ENCODE results near the gene C17orf107. TPM values are rescaled to one million over a fixed set of nuclear protein-coding genes. Genes with fewer than 3 reads are reported as not detected.

The C17orf107 gene
- total RNA-seq, 1 experiment from 2014 or later = 1.7 TPM

- TF ChIP-seq ZBTB33 (IDR thresholded peaks at IDR 0.05; ENCODE audit: extremely low read depth, insufficient replicate concordance, low read length) (no peak), SRF (IDR thresholded peaks at IDR 0.05; ENCODE audit: low read depth) (no peak)
Observed at GRCh38 chr17:4877089-4877488, 22.2 kb upstream of the C17orf107 start (continued).

GRCh38 chr17:4879601-4880000, 19.7 kb upstream of the C17orf107 start:
- Histone ChIP-seq H4K20me1 (ENCODE audit: insufficient read depth) (no peaks in the 10 kb centered on the region), H3K79me2 (ENCODE audit: insufficient read depth, low read length) (0 out of 2 replicates have a peak, but pooled peaks cover 3% of the 10 kb centered on the region), H3K4me1 (ENCODE audit: control insufficient read depth in 1 of 2, insufficient read depth in 2 of 2, low read length in 2 of 2) (no peaks in the 10 kb centered on the region), H3K27ac (ENCODE audit: low read depth, low read length) (no peak overlapping the region), H3K9ac (ENCODE audit: low read length) (no peak overlapping the region), H2AFZ (ENCODE audit: low read depth, low read length, poor library complexity, severe bottlenecking) (no peak overlapping the region), H3K36me3 (ENCODE audit: control insufficient read depth in 1 of 2, insufficient read depth in 2 of 2, low read length in 2 of 2) (peaks cover 3 to 9% of the 10 kb centered on the region in 2 experiments; a peak in 3 of 4 replicates), H3K4me3 (replicated peaks in 1 of 2; ENCODE audit: low read depth in 1 of 2, low read length in 2 of 2) (no peak overlapping the region), H3K9me2 (ENCODE audit: insufficient read depth) (no peaks in the 10 kb centered on the region), H3K27me3 (ENCODE audit: insufficient read depth, low read length) (no peaks in the 10 kb centered on the region), H3K9me3 (ENCODE audit: control insufficient read depth in 1 of 2, insufficient read depth in 1 of 2, low read depth in 1 of 2, low read length in 2 of 2) (no peaks in the 10 kb centered on the region), H3K4me2 (ENCODE audit: low read length) (no peak overlapping the region)
- ChIA-PET RAD21 (ENCODE audit: low non-redundant PET in 1 of 2, low total read pairs in 2 of 2, uncharacterized antibody in 2 of 2, unreplicated experiment in 2 of 2) (no interaction called here), CTCF (interaction anchor here (1.5 kb wide), 1 partner anchor 169 kb away, joined by 4 read pairs; the partner anchor contains the start of gene ARRB2), POLR2A (no interaction called here)
- no peak for TF ChIP-seq TCF7L2 (IDR thresholded peaks at IDR 0.05; ENCODE audit: borderline replicate concordance, extremely low read depth, insufficient read depth, insufficient read length)
- TF ChIP-seq POLR2AphosphoS5 (IDR thresholded peaks at IDR 0.05; ENCODE audit: low read depth, low read length) = no peak
- TF ChIP-seq REST (IDR thresholded peaks at IDR 0.05; ENCODE audit: low read depth) = no peak
- no peak for TF ChIP-seq POLR2A (IDR thresholded peaks at IDR 0.05; ENCODE audit: borderline replicate concordance, extremely low read depth, insufficient read depth, insufficient read length)
- TF ChIP-seq FOSL1 (IDR thresholded peaks at IDR 0.05; ENCODE audit: low read depth) = no peak
- TF ChIP-seq CBX3 (IDR thresholded peaks at IDR 0.05; ENCODE audit: low read depth) = no peak
- TF ChIP-seq CEBPB (IDR thresholded peaks at IDR 0.05; ENCODE audit: low read depth) = no peak
- no peak for TF ChIP-seq EZH2phosphoT487 (IDR thresholded peaks at IDR 0.05; ENCODE audit: borderline replicate concordance)
- no peak for TF ChIP-seq ATF3 (IDR thresholded peaks at IDR 0.05)
- no peak for TF ChIP-seq ZNF274 (IDR thresholded peaks at IDR 0.05; ENCODE audit: low read depth, low read length)
- no peak for TF ChIP-seq ZFX (IDR thresholded peaks at IDR 0.05)
- TF ChIP-seq EGR1 (IDR thresholded peaks at IDR 0.05; ENCODE audit: low read depth) = no peak
- BruUV-seq (replicated peaks) = no TSS peak
- intact Hi-C loops (cut with micrococcal nuclease) = no loop called here
- no peak for ATAC-seq
- no peak for DNase-seq (ENCODE audit: low read depth, low spot score)
